Measurements from ENCODE around the gene FOXO3. TPM values are rescaled to one million over a fixed set of nuclear protein-coding genes. Genes with fewer than 3 reads are reported as not detected.
"Not testable (repeated sequence)": the region's sequence is repeated elsewhere in the genome, so short reads cannot be mapped to it uniquely, and the experiment has no call there.

FOXO3 gene
- total RNA-seq, 1 donor from 2014 or later, result 91.5 TPM

DNA sequence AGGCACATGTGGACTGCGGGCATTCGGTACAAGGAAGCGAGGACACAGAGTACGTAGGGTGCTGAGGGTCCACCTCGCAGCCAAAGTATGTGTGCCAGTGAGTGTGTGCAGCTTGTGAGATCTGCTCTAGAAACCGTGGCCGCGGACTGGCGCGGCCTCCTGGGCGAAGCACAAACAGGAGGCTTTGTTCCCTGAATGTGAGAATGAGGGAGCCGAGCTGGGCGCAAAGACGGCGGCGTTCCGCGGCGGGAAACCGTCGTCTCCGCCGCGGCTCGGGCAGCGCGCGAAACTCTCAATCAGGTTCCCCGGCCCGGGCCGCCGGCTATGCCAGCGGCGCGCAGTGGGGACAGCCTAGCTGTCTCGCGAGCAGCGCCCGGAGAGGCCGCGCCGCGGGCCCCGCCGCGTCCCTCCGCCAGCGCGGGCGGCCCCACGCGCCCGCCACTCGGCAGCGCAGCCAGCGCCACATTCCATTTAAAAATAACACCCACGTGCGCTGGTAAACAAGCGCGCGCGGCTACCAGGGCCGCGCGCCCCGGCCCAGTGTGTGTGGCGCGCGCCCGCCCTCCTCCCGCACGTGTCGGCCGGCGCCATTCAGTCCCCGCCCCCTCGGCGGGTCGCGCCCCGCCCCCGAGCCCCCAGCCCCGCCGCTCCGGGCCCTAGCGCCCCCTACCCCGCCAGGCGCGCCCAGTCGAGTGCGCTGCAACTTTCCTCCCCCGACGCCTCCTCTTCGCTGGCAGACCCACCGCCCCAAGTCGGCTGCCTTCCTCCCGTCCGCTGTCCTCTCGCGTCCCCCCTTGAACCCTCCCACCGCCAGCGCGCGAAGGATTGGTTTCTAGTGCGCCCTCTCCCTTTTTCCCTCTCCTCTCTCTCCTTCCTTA is 3.0 kb upstream of the FOXO3 start:
- peak overlapping the region; percentile 98 for H3K27ac ChIP-seq
- peak overlapping the region; percentile 87 to 93 for H3K4me3 ChIP-seq
- peaks cover 4 to 14% of the 10 kb centered on the region in 2 donors for H3K4me1 ChIP-seq
- H3K27me3 ChIP-seq, result no peaks in the 10 kb centered on the region
- peak in 1 of 2 donors; percentile 90 for DNase-seq (ENCODE audit: low spot score in 2 of 2)
- H3K36me3 ChIP-seq, result peaks cover 0 to 8% of the 10 kb centered on the region in 2 donors
- H3K9me3 ChIP-seq, result no peaks in the 10 kb centered on the region
- TF ChIP-seq, protein P1, sequence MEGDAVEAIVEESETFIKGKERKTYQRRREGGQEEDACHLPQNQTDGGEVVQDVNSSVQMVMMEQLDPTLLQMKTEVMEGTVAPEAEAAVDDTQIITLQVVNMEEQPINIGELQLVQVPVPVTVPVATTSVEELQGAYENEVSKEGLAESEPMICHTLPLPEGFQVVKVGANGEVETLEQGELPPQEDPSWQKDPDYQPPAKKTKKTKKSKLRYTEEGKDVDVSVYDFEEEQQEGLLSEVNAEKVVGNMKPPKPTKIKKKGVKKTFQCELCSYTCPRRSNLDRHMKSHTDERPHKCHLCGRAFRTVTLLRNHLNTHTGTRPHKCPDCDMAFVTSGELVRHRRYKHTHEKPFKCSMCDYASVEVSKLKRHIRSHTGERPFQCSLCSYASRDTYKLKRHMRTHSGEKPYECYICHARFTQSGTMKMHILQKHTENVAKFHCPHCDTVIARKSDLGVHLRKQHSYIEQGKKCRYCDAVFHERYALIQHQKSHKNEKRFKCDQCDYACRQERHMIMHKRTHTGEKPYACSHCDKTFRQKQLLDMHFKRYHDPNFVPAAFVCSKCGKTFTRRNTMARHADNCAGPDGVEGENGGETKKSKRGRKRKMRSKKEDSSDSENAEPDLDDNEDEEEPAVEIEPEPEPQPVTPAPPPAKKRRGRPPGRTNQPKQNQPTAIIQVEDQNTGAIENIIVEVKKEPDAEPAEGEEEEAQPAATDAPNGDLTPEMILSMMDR (IDR thresholded peaks at IDR 0.05), result peak in 1 of 3 experiments; percentile 18
- intact Hi-C loops (cut with DNase I), result loop anchor here (1.0 to 10.0 kb wide), 11 partner anchors 95 to 747 kb away; partner anchors contain the start of genes ARMC2, CEP57L1 and SESN1

DNA sequence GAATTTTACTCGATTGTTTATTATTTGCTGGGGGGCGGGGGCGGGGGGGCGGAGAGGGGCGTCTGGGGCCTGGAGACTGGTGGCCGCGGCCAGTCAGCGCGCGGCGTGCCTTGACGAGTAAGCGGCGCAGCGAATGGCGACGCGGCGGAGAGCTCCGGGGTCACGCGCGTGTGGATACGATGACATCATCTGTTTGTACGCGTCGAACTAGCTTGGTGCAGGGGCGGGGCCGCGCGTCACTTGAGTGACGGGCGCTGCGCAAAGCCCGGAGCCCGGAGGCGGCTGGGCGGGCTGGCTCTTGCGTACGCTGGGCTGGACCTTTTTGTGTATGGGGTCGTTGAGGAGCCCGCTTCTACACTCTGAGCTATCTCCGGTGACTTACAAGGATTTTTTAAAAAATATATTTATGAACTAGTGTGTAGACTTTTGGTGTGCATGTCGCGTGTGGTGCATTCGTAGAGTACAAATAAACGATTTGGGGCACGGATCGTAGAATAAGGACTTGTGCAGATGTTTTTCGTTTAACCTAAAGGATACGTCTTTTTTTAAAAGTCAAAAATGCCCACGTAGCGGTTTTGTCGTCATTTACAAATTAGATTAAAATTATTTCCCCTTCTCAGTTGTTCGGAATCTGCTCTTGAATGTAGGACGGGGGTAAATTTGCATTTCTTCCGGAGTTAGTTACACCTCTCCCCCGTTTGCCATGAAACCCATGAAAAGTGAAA is 2.2 kb upstream of the FOXO3 start:
- Histone ChIP-seq H3K27ac (peak overlapping the region; percentile 98), H3K27me3 (no peaks in the 10 kb centered on the region), H3K36me3 (peaks cover 0 to 8% of the 10 kb centered on the region in 2 donors), H3K4me3 (peak overlapping the region; percentile 87 to 93), H3K4me1 (peaks cover 4 to 14% of the 10 kb centered on the region in 2 donors), H3K9me3 (no peaks in the 10 kb centered on the region)
- TF ChIP-seq, protein P1 (IDR thresholded peaks at IDR 0.05), result no peak
- DNase-seq (ENCODE audit: low spot score in 2 of 2), result peak; percentile 92 to 99
- intact Hi-C loops (cut with DNase I), result loop anchor here (1.0 to 10.0 kb wide), 11 partner anchors 94 to 746 kb away; partner anchors contain the start of genes ARMC2, CEP57L1 and SESN1

DNA sequence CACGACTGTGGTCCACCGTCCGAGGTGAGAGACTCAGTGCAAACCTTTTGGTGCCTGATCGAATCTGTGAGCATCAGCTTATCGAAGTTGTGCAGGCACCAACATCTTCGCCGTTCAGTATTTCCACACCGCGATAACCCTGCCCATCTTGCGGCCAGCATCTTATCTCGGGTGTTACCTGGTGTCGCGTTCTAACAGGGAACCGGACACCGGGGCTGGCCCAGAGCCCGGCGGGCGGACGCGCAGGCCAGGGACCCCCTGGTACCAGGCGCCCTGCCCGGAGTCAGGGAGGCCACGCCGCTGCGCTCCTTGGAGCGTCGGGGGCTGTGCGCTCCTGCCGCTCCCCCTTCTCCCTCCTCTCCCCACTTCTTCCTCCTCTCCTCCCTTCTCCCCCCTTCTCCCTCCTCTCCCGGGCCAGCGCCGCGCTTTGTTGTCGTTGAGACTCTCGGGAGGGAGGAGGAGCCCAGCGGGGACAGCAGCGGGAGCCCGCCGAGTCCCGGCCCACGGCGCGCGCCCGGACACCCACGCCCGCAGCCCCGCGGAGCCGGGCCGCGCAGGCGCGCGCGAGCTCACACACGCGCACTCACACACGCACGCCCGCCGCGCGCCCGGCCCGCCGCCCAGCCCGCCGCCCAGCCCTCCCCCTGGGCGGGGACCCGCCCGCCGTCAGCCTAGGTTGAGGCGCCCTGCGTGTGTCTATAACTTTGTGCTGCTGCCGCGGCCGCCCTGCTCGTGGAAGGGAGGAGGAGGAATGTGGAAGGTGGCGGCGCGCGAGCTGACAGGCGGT is 1.4 kb upstream of the FOXO3 start:
- peaks cover 4 to 14% of the 10 kb centered on the region in 2 donors for H3K4me1 ChIP-seq
- DNase-seq (ENCODE audit: low spot score in 2 of 2), result peak; percentile 76 to 96
- peak overlapping the region; percentile 98 for H3K27ac ChIP-seq
- peaks cover 0 to 8% of the 10 kb centered on the region in 2 donors for H3K36me3 ChIP-seq
- TF ChIP-seq, protein P1 (IDR thresholded peaks at IDR 0.05), result no peak
- intact Hi-C loops (cut with DNase I), result loop anchor here (2.0 to 10.0 kb wide), 9 partner anchors 94 to 746 kb away; partner anchors contain the start of genes CEP57L1 and SESN1
- H3K9me3 ChIP-seq, result no peaks in the 10 kb centered on the region
- H3K4me3 ChIP-seq, result peak overlapping the region; percentile 87 to 93
- H3K27me3 ChIP-seq, result no peaks in the 10 kb centered on the region

DNA sequence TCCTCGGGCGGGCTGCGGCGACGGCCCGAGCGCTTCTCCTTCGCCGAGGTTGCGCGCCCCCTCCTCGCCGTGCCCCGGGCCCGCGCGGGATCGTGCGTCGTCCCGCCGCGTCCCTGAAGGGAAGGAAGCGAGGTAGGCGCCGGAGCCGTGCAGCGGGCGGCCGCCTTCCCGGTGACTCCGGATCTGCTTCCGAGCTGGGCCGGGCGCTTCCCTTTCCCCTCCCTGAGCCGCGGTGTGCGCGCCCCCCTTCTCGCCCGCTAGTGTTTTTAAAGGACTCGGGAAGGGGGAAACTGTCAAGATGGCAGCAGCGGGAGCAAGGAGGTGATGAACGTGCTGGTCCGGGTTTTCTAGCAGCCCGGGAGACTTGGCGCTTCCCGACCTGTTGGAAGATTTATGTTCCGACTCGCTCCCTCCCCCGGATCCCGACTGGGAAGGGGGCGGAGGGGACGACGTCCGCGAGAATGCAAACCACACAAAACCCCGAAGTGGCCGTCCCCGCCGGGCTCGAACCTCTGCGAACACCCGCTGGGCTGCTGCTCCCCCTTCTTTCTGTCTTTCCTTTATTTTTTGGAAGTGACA is 744 bp upstream of the FOXO3 start:
- TF ChIP-seq, protein P1 (IDR thresholded peaks at IDR 0.05), result no peak
- no peaks in the 10 kb centered on the region for H3K27me3 ChIP-seq
- peaks cover 0 to 8% of the 10 kb centered on the region in 2 donors for H3K36me3 ChIP-seq
- H3K4me3 ChIP-seq, result peak overlapping the region; percentile 87 to 93
- intact Hi-C loops (cut with DNase I), result loop anchor here (1.0 to 10.0 kb wide), 11 partner anchors 32 to 823 kb away; partner anchors contain the start of genes CD164, CEP57L1 and SESN1
- H3K27ac ChIP-seq, result peak overlapping the region; percentile 98
- H3K4me1 ChIP-seq, result peaks cover 4 to 19% of the 10 kb centered on the region in 2 donors
- DNase-seq (ENCODE audit: low spot score in 2 of 2), result peak in 1 of 2 donors; percentile 88
- no peaks in the 10 kb centered on the region for H3K9me3 ChIP-seq

DNA sequence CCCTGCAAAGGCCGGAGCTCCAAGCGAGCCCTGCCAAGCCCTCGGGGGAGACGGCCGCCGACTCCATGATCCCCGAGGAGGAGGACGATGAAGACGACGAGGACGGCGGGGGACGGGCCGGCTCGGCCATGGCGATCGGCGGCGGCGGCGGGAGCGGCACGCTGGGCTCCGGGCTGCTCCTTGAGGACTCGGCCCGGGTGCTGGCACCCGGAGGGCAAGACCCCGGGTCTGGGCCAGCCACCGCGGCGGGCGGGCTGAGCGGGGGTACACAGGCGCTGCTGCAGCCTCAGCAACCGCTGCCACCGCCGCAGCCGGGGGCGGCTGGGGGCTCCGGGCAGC is 561 bp downstream of the FOXO3 start:
- Histone ChIP-seq H3K4me3 (peak overlapping the region; percentile 87 to 93), H3K27ac (peak overlapping the region; percentile 98), H3K4me1 (peaks cover 4 to 27% of the 10 kb centered on the region in 2 donors)
- not testable (repeated sequence) for H3K27me3 ChIP-seq, H3K9me3 ChIP-seq, H3K36me3 ChIP-seq
- DNase-seq (ENCODE audit: low spot score in 2 of 2), result peak in 1 of 2 donors; percentile 54
- intact Hi-C loops (cut with DNase I), result loop anchor here (2.0 kb wide), 1 partner anchor 822 kb away; the partner anchor contains the start of gene CD164
